ENCODE data around the gene CTSC.

- TF ChIP-seq USF2 (IDR thresholded peaks at IDR 0.05; ENCODE audit: borderline replicate concordance, low read depth, low read length) (no peak), MAX (IDR thresholded peaks at IDR 0.05; ENCODE audit: low read depth) (no peak), CTCF (IDR thresholded peaks at IDR 0.05) (no peak), YY1 (IDR thresholded peaks at IDR 0.05; ENCODE audit: low read depth) (no peak), NRF1 (IDR thresholded peaks at IDR 0.05; ENCODE audit: low read depth, low read length) (no peak), ZBTB33 (IDR thresholded peaks at IDR 0.05; ENCODE audit: borderline replicate concordance, low read depth) (no peak), POLR2AphosphoS5 (IDR thresholded peaks at IDR 0.05; ENCODE audit: low read depth, low read length) (no peak), TAF1 (IDR thresholded peaks at IDR 0.05; ENCODE audit: borderline replicate concordance, low read depth, low read length) (no peak), JUND (IDR thresholded peaks at IDR 0.05) (no peak), MXI1 (IDR thresholded peaks at IDR 0.05; ENCODE audit: low read depth, low read length) (no peak), ELF1 (IDR thresholded peaks at IDR 0.05) (no peak), RAD21 (IDR thresholded peaks at IDR 0.05; ENCODE audit: low read length) (no peak), NFIC (IDR thresholded peaks at IDR 0.05; ENCODE audit: borderline replicate concordance) (no peak), GABPA (IDR thresholded peaks at IDR 0.05; ENCODE audit: low read depth) (no peak)
These were observed 6.6 kb downstream of the CTSC start for GRCh38 chr11:88330826-88331428.
